HG02763 (cell line): Measurements from ENCODE around the gene CORO7.
A peak's percentile ranks its signal among the peaks of the same experiment; 100 is the strongest.

ENCODE experiments used
- ATAC-seq: cut with Tn5 transposase; IDR thresholded peaks from one replicate; pipeline ENCODE4 v1.9.1; 2021; ENCODE audit warnings: mild to moderate bottlenecking, moderate library complexity; ENCODE audit not compliant: unreplicated experiment

CORO7 gene

GRCh38 chr16:4426722-4427372 lies 10.5 kb upstream of the CORO7 start:
- no peak for ATAC-seq

GRCh38 chr16:4426021-4426684 lies 9.8 kb upstream of the CORO7 start:
- ATAC-seq, result peak; percentile 19

- ATAC-seq, result peak; percentile 84
These were observed 9.1 kb upstream of the CORO7 start, which contains the start of gene DNAJA3 for GRCh38 chr16:4425378-4426020. DNAJA3 (plus strand) TSS chr16:4425868; CDS start chr16:4425882, 14 bp downstream.

DNA sequence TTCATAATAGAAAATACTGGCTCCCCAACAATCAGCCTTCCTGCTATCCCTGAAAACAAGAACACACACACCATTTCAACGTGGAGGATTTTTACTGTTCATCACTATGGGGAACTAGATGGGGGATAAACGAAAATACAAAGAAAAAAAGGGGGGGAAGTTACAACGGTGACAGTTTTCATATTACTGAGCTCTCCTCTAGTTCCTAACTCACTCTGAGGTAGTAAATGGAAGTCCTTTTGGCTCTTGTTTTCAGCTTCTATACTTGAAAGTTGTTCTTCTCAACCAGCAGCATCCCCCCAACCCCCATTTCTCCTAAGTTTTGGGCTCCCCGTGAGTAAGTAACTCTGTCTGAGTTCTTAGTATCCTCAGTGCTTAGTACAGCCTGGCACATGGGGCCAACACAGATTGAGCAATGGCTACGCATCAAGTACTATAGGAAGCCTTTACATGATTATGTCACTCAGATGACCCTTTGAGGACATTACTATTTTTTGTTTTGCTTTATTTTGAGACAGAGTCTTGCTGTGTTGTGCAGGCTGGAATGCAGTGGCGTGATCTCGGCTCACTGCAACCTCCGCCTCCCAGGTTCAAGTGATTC lies 4.2 kb upstream of the CORO7 start:
- no peak for ATAC-seq

DNA sequence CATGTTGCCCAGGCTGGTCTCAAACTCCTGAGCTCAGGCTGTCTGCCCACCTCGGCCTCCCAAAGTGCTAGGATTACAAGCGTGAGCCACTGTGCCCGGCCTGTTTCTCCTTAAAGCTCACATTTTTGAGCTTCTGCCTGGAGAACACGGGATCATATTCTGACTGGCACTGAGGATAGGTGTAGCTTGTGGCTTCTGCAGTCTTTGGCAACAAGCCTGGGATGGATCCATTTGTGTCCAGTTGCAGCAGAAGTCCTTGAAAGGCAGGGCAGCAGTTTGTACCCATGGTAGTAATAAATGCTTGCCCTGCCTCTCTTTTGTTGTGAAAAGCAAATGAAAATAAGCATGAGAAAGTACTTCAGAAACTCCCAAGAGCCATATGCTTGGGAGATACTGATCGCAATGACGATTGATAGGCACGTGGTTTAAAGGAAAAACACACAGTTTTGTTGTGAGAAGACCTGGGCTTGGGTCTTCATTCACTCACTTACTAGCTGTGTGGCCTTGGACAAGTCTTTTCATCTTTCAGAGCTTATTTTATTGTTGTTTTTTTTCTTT lies 3.1 kb upstream of the CORO7 start:
- no peak for ATAC-seq

DNA sequence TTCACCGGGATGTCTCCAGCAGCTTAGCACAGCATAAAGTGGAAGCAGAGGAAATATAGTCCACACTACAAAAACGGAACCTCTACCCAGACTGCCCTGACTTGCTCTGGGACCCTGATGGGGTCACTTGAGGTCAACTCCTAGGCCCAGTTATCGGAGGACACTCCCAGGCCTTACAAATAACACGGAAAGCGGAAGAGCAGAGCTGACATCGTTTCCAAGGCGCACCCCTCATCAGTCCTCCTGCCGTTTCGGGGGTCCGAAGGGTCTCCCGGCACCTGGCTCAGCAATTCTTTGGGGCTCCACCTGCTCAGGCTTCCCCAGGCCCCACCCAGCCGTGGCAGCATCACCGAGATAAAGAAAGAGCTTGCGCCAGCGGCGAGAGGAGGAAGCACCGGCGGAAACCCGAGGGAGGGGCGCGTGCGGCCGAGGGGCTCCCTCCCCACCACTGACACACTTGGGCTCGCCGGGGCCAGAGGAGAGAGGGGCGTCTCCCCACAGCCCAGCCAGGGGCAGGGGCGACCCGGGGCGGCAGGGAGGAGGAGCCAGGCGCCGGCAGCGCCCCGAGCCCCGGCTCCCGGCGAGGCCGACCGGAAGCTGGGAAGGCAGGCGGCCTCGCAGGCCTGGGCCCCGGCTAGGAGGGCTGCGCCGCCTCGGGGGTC lies 727 bp downstream of the CORO7 start:
- ATAC-seq, result no peak

DNA sequence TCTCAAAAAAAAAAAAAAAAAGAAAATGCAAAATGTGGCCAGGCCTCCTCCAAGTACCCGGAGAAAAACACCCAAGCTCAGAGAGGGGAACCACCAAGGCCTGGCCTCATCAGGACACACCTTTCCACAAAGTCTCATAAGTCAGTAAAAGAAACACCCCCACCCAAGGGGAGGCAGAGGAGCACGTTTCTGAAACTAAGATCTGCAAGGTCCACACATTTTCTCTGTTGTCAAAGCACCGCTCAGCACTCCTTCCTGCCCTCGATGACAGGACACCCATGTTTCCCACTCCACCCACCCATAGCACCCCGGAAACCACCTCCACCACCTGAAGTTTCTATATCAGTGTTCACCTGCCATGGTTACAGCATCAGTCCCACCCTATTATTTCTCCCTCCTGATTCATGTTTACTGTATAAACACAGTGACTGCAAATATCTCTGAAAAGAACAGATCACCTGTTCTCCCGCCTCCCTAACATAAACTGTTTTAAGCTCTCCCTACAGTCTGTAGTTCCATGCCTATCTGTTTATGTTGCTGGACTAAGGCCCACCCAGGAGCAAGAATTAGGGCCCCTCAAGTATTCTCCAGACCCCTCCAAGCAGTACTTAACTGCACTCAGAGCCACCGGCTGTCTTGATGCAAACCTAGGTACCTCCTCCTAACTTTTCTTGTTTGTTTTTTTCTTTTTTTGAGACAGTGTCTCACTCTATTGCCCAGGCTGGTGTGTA lies 2.0 kb downstream of the CORO7 start:
- peak; percentile 52 for ATAC-seq

DNA sequence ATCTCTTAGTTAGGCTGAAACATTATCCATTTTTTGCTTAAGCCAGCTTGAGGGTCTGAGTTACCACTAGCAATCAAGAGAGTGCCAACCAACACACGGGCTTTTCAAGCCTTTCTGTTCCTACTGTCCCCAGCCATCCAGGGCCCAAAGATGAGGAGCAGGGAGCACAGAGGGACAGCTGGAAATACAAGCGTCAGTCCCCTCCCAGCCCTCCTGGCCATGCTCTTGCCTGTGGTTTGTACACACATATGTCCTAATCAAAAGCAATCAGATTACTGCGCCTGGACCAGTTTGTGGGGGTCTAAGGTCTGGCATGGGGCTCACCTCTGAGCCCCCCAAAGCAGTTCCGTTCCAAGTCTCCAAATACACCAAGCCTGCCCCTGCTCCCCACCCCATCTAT lies 3.5 kb downstream of the CORO7 start:
- ATAC-seq, result no peak

DNA sequence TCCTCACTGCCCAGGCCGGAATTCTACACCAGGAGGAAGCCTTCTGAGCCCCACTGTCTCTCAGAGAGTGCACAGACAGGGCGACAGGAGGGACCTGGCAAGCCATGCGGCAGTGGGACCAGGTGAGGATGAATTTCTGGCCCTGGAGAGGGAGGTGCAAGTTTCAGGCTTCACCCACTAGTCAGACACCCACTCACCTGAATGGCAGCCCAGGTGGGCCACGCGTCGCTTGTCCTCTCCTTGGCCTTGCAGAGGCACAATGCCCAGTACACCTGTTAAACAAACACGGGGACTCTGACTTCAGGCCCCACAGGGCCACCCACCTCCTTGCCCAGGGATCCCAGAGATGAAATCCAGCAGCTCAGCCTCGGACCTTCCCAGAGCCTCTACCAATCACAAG lies 4.2 kb downstream of the CORO7 start:
- no peak for ATAC-seq

- ATAC-seq, result no peak
These were observed 4.7 kb downstream of the CORO7 start for GRCh38 chr16:4411684-4412083.

DNA sequence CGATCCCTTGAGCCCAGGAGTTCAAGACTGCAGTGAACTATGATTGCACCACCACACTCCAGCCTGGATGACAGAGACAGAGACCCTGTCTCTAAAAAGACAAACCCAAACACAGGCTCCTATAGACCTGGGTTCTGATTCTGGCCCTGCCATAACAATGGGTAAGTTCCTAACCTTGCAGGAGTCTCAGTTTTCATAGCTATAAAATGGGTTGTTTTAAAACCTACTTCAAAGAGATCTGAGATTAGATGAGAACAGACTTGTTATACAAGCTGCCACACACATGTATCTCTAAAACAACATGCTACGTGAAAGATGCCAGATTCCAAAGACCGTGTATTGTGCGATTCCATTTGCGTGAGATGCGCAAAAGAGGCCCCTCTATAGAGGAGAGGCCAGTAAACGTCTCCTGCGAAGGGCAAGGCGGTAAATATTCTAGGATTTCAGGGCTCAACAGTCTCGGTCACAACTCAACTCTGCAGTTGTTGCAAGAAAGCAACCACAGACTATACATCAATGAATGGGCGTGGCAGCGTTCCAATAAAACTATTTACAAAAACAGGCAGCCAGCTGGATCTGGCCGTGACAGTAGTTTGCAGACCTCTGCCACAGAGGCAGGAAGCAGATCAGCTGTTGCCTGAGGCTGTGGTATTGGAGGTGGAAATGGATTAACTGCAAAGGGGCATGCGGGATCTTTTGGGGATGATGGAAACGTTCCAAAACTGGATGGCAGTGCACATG lies 5.9 kb downstream of the CORO7 start:
- ATAC-seq, result no peak

DNA sequence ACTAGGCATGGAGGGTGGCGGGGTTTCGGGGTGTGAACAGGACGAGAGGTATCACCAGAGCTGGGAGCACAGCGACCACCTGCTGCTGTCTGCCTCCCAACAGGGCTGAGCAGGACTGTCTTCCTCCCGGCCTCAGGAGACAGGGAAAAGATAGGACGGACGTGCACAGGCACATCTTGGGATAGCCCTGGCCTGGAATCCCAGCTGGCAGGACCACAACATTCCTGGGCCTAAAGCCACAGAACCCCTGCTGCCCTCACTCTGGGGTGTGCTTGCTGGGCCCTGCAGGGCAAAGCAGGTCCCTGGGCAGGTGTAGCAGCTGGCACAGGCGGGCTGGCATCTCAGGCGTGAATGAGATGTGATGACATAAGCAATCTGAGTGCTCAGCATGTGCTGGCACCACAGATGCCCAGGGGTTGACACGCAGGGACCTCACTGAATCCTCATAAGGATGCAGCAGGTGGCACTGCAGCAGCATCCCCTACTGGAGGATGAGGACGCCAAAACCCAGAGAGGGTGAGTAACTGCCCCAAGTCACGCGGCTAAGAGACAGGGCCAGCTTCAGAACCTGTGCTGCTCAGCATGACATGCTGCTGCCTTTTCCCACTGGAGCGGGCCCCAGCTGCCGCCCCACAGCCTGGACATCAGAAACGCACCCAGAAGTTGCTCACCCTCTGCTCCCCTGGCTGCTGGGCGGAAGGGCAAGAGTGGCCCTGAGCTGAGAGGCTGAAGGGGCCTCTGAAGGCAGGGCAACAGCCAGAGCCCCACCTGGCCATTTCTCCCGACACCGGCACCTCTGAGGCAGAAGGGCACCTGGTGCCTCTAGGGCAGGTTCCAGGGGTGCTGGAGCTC lies 7.1 kb downstream of the CORO7 start:
- no peak for ATAC-seq

- ATAC-seq, result no peak
These were observed 8.1 kb downstream of the CORO7 start for GRCh38 chr16:4408323-4408690.

GRCh38 chr16:4407543-4408322 lies 8.7 kb downstream of the CORO7 start:
- ATAC-seq, result no peak

DNA sequence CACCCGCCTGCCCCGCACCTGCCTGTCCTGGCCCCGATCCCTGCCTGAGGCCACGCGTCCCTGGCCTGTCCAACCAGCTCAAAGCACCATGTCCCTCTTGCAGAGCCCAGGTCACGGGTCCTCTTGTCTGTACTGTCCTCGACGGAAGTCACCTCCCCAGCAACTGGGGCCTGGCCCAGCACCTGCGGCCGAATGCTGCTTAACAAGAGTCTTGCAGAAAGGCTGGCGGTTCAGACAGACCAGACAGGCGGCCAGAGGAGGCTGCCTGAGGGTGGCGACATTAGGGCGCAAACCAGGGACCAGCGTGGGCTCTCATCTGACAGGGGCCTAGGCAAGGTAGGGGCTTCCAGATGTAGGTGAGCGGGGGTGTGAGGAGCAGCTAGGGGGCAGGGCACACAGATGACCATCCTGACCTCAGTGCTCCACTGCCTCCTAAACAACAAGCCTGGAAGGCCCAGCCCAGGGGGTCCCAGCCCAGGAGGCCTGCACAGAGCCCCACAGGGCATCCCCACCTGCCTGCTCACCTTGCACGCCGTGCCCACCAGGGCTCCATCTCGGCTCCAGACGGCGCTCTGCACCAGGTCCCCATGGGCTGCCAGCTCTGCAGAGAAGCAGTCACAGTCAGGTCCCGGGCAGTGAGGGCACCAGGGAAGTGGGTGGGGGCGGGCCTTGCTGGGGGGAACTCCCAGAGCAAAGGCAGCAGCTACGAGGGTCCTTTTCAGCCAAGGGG lies 11.3 kb downstream of the CORO7 start:
- no peak for ATAC-seq

GRCh38 chr16:4404247-4404966 lies 12.0 kb downstream of the CORO7 start:
- ATAC-seq, result no peak
